ENCODE data around the gene DMXL2. TPM values are rescaled to one million over a fixed set of nuclear protein-coding genes. Genes with fewer than 3 reads are reported as not detected.

DMXL2 gene
- total and polyA plus RNA-seq, 10 donors: 11.1 to 140 (median 66.4) TPM

- H3K4me3 ChIP-seq: no peak overlapping the region
- H3K27ac ChIP-seq: no peak overlapping the region
- H3K9me3 ChIP-seq: no peaks in the 10 kb centered on the region
- DNase-seq: no peak
- WGBS, 5 donors: 77 to 84% (median 81%) methylated on average over 9 of the region's 9 CpGs
- peaks cover 0 to 65% (median 1%) of the 10 kb centered on the region in 6 donors for H3K36me3 ChIP-seq
- no peaks in the 10 kb centered on the region for H3K4me1 ChIP-seq
- intact Hi-C loops (cut with DNase I; ENCODE audit: low total_unique reads): no loop called here
- TF ChIP-seq, protein P1, sequence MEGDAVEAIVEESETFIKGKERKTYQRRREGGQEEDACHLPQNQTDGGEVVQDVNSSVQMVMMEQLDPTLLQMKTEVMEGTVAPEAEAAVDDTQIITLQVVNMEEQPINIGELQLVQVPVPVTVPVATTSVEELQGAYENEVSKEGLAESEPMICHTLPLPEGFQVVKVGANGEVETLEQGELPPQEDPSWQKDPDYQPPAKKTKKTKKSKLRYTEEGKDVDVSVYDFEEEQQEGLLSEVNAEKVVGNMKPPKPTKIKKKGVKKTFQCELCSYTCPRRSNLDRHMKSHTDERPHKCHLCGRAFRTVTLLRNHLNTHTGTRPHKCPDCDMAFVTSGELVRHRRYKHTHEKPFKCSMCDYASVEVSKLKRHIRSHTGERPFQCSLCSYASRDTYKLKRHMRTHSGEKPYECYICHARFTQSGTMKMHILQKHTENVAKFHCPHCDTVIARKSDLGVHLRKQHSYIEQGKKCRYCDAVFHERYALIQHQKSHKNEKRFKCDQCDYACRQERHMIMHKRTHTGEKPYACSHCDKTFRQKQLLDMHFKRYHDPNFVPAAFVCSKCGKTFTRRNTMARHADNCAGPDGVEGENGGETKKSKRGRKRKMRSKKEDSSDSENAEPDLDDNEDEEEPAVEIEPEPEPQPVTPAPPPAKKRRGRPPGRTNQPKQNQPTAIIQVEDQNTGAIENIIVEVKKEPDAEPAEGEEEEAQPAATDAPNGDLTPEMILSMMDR (IDR thresholded peaks at IDR 0.05 in 8 of 11, conservative IDR thresholded peaks at IDR 0.05 in 3 of 11): no peak
- TF ChIP-seq POLR2AphosphoS5 (IDR thresholded peaks at IDR 0.05) (no peak), POLR2A (IDR thresholded peaks at IDR 0.05) (no peak)
- H3K27me3 ChIP-seq (replicated peaks in 1 of 7): no peaks in the 10 kb centered on the region
Measured at GRCh38 chr15:51494411-51495314, 127.9 kb downstream of the DMXL2 start.

- TF ChIP-seq POLR2AphosphoS5 (IDR thresholded peaks at IDR 0.05) (no peak), POLR2A (IDR thresholded peaks at IDR 0.05) (no peak)
- TF ChIP-seq, protein P1 (IDR thresholded peaks at IDR 0.05 in 8 of 11, conservative IDR thresholded peaks at IDR 0.05 in 3 of 11): no peak
- no peak overlapping the region for H3K4me3 ChIP-seq
- no peak for DNase-seq
- WGBS, 5 donors: 94 to 98% (median 96%) methylated on average over 2 of the region's 2 CpGs
- peaks cover 0 to 65% (median 0%) of the 10 kb centered on the region in 6 donors for H3K36me3 ChIP-seq
- intact Hi-C loops (cut with DNase I; ENCODE audit: low total_unique reads): no loop called here
- H3K4me1 ChIP-seq: no peaks in the 10 kb centered on the region
- H3K9me3 ChIP-seq: no peaks in the 10 kb centered on the region
- H3K27ac ChIP-seq: no peak overlapping the region
- H3K27me3 ChIP-seq (replicated peaks in 1 of 7): no peaks in the 10 kb centered on the region
Measured at GRCh38 chr15:51493892-51494291, 128.7 kb downstream of the DMXL2 start.

DNA sequence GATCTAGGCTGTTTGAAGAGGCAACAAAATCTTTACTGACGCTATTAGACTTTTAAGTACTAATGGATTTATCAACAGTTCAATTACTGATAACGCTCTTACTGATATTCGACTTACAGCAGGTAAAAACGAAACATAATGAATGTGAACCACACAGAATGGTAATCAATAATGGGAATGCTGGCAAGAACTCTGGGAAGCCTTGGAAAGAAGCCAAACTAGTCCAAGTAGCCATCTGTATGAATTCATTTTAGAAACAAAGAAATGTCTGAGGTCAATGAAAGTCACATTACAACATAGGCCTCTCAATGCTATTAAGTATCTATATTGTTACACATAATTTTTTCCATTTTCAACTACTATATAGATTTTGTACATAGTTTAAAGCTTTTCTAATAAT is 130.0 kb downstream of the DMXL2 start:
- no peak overlapping the region for H3K27ac ChIP-seq
- H3K36me3 ChIP-seq: peaks cover 0 to 65% (median 10%) of the 10 kb centered on the region in 6 donors
- peaks cover 0 to under 1% (median 0%) of the 10 kb centered on the region in 8 donors for H3K9me3 ChIP-seq
- H3K4me1 ChIP-seq: no peaks in the 10 kb centered on the region
- no peak for DNase-seq
- no peaks in the 10 kb centered on the region for H3K27me3 ChIP-seq (replicated peaks in 1 of 7)
- intact Hi-C loops (cut with DNase I; ENCODE audit: low total_unique reads): no loop called here
- H3K4me3 ChIP-seq: no peak overlapping the region
- TF ChIP-seq POLR2AphosphoS5 (IDR thresholded peaks at IDR 0.05) (no peak), POLR2A (IDR thresholded peaks at IDR 0.05) (no peak)
- TF ChIP-seq, protein P1 (IDR thresholded peaks at IDR 0.05 in 8 of 11, conservative IDR thresholded peaks at IDR 0.05 in 3 of 11): no peak
- 85 to 98% (median 94%) methylated on average over 4 of the region's 4 CpGs for WGBS, 5 donors

GRCh38 chr15:51491941-51492340 is 130.6 kb downstream of the DMXL2 start:
- H3K27me3 ChIP-seq (replicated peaks in 1 of 7): no peaks in the 10 kb centered on the region

More at GRCh38 chr15:51491941-51492340, 130.6 kb downstream of the DMXL2 start:
- H3K9me3 ChIP-seq: peaks cover 0 to 6% (median under 1%) of the 10 kb centered on the region in 8 donors
- intact Hi-C loops (cut with DNase I; ENCODE audit: low total_unique reads): no loop called here
- H3K27ac ChIP-seq: no peak overlapping the region
- TF ChIP-seq POLR2AphosphoS5 (IDR thresholded peaks at IDR 0.05) (no peak), POLR2A (IDR thresholded peaks at IDR 0.05) (no peak)
- TF ChIP-seq, protein P1 (IDR thresholded peaks at IDR 0.05 in 8 of 11, conservative IDR thresholded peaks at IDR 0.05 in 3 of 11): no peak
- no peak for DNase-seq
- H3K4me1 ChIP-seq: no peaks in the 10 kb centered on the region
- 93 to 99% (median 97%) methylated on average over 5 of the region's 5 CpGs for WGBS, 5 donors
- H3K4me3 ChIP-seq: no peak overlapping the region
- H3K36me3 ChIP-seq: peaks cover 0 to 70% (median 13%) of the 10 kb centered on the region in 6 donors

All from spleen (tissue), 11 donors.